BE2C (cell line): ENCODE measurements around the gene TMEM63B.

Experiments used
- DNase-seq: peaks from one replicate; pipeline ENCODE4 v3.0.0-alpha.2; 2020
- H3K27me3 ChIP-seq: fragments of 250-450 bp; sonication (Bioruptor Pico); 2 replicates; pipeline ENCODE4 v1.5.1; 2020; ENCODE audit warnings: mild to moderate bottlenecking
- H3K36me3 ChIP-seq: fragments of 250-450 bp; sonication (Bioruptor Pico); 2 replicates; pipeline ENCODE4 v1.5.1; 2020; ENCODE audit warnings: mild to moderate bottlenecking
- H3K4me1 ChIP-seq: fragments of 250-450 bp; sonication (Bioruptor Pico); 2 replicates; pipeline ENCODE4 v1.5.1; 2020
- H3K4me3 ChIP-seq: 2 replicates; pipeline ENCODE4 v1.5.1; 2011; ENCODE audit warnings: low read depth, low read length
- H3K9me3 ChIP-seq: fragments of 250-450 bp; sonication (Bioruptor Pico); 2 replicates; pipeline ENCODE4 v1.5.1; 2020
- TF ChIP-seq, protein P1 (sequence below): IDR thresholded peaks from 2 replicates; pipeline ENCODE4 v1.5.1; 2012; ENCODE audit warnings: mild to moderate bottlenecking, low read depth, low read length

TMEM63B gene

DNA sequence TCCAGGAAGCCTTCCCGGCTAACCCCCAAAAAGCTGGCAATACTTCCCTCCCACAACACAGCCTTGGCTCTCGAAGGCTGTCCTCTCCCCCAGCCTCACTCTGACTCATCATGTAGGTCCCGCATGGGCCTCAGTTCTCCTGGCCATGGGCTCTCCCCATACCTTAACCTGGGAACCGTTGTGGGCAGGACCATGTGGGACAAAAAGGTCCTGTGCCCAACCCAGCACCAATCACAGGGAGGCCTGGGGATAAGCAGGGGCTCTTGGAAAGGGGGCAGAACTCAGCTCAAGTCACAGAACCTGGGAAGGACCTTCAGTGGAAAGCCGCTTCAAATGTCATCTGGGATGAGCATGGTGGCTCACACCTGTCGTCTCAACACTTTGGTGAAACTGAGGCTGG lies 45.6 kb upstream of the TMEM63B start:
- Histone ChIP-seq H3K4me3 (no peak overlapping the region), H3K27me3 (no peaks in the 10 kb centered on the region), H3K36me3 (no peaks in the 10 kb centered on the region), H3K4me1 (peaks cover 31% of the 10 kb centered on the region), H3K9me3 (no peaks in the 10 kb centered on the region)
- TF ChIP-seq, protein P1, sequence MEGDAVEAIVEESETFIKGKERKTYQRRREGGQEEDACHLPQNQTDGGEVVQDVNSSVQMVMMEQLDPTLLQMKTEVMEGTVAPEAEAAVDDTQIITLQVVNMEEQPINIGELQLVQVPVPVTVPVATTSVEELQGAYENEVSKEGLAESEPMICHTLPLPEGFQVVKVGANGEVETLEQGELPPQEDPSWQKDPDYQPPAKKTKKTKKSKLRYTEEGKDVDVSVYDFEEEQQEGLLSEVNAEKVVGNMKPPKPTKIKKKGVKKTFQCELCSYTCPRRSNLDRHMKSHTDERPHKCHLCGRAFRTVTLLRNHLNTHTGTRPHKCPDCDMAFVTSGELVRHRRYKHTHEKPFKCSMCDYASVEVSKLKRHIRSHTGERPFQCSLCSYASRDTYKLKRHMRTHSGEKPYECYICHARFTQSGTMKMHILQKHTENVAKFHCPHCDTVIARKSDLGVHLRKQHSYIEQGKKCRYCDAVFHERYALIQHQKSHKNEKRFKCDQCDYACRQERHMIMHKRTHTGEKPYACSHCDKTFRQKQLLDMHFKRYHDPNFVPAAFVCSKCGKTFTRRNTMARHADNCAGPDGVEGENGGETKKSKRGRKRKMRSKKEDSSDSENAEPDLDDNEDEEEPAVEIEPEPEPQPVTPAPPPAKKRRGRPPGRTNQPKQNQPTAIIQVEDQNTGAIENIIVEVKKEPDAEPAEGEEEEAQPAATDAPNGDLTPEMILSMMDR, result no peak
- no peak for DNase-seq

DNA sequence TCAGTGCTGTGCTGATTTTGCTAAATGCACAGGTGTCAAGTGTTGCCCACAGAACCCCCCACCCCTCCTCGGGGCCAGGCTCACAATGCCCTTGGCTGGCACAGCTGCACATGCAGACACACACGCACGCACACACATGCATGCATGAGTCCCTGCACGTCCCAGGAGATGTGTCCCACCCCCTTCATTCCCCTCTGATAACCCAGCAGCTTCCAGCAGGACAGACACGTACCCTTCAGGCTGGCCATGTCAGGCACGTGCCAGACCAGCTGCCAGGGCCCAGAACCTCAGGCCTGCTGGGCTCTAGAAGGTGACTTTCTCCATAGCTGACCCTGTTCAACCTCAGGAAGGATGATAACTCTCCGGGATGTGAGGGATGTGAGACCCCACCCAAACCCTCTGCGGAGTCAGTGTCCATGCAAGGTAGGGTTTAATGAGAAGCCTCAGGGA lies 44.5 kb upstream of the TMEM63B start:
- peak; percentile 76 for DNase-seq
- Histone ChIP-seq H3K9me3 (no peaks in the 10 kb centered on the region), H3K27me3 (no peaks in the 10 kb centered on the region), H3K4me1 (peaks cover 36% of the 10 kb centered on the region), H3K36me3 (no peaks in the 10 kb centered on the region), H3K4me3 (peak overlapping the region; percentile 21)
- TF ChIP-seq, protein P1, result no peak

DNA sequence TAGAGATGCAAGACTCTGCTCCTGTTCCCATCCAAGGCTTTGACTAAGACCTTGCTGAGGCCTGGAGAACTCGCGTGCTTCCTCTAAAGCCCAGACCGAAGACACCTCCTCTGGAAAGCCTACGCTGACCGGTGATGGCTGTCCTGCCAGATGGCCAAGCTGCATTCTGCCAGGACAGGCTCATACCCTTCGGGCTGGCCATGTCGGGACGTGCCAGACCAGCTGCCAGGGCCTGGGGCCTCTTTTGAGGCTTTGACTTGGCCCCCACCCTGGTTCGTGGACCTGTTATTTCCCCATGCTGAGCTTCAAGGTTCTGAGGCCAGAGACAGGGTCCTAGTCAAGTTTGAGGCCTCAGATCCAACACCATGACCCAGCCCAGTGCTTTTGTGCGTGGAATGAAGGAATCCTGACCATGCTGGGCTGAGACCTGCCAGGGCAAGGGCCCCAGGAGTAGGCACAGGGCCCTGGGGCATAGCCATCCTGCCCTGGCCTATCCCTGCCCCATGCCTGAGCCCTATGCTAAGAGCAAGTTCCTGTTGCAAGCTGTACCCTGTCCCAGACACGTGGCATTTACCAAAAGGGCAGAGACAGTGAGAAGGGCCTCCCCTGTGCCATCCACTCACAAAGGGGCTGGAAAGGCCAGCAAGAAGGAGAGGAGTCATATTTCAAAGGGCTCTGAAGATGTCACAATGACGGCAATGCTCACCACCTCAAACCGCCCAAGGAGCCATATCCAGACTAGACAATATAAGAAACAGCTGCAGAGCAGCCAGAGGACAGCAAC lies 42.9 kb upstream of the TMEM63B start:
- TF ChIP-seq, protein P1, result no peak
- no peaks in the 10 kb centered on the region for H3K27me3 ChIP-seq
- no peaks in the 10 kb centered on the region for H3K9me3 ChIP-seq
- 0 out of 2 replicates have a peak overlapping the region, but pooled peaks have one; percentile 8 for H3K4me3 ChIP-seq
- H3K4me1 ChIP-seq, result peaks cover 30% of the 10 kb centered on the region
- no peaks in the 10 kb centered on the region; the same call in 1 of the 2 replicates for H3K36me3 ChIP-seq
- DNase-seq, result no peak

DNA sequence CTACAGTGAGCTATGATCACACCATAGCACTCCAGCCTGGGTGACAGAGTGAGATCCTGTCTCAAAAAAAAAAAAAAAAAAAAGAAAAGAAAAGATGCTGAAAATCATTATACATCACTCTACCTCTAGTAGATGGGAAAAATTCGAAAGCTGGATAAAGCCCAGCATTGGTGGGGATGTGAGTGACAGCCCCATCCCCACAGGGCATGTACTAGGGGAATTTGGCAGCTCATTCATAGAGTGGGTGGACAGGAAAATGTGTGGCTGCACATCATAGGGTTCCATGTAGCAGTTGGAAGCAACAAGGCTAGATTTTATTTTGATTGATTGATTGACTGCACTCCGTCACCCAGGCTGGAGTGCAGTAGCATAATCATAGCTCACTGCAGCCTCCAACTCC lies 42.1 kb upstream of the TMEM63B start:
- no peak for DNase-seq
- TF ChIP-seq, protein P1, result no peak
- H3K4me3 ChIP-seq, result no peak overlapping the region
- H3K36me3 ChIP-seq, result no peaks in the 10 kb centered on the region; the same call in 1 of the 2 replicates
- H3K4me1 ChIP-seq, result peaks cover 29% of the 10 kb centered on the region
- H3K27me3 ChIP-seq, result no peaks in the 10 kb centered on the region
- no peaks in the 10 kb centered on the region for H3K9me3 ChIP-seq

DNA sequence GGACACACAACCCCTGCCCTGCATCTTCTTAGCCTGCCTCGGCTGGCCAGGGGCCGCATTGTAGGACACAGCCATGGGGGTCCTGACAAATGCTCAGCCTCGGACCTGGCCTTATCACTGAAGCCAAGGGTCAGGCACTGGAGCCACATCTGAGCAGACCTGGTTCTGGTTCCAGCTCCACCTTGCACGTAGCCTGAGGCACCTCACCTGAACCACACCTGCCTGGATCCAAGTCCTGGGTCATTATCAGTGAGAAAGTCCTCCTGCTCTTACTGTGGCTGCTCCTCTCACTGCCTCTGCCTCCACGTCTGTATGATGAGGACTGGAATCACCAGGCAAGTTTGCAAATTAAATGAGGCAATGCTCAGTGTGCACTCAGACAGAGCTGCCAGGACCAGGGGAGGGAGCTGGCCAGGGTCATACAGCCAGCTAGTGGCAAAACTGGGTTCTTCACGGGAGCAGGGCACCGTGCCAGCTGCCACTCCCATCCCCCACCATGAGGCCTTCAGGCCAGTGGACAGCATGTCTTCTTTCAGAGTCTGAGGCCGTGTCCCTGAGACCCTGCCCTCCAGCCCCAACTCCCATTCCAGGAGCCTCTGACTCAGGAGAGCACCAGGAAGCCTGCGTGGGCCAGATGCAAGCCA lies 40.3 kb upstream of the TMEM63B start:
- H3K9me3 ChIP-seq, result no peaks in the 10 kb centered on the region
- no peaks in the 10 kb centered on the region for H3K27me3 ChIP-seq
- TF ChIP-seq, protein P1, result 0 out of 2 replicates have a peak, but pooled peaks have one; percentile 4
- peak; percentile 68 for DNase-seq
- H3K36me3 ChIP-seq, result peaks cover 3% of the 10 kb centered on the region; the same call in 1 of the 2 replicates
- H3K4me1 ChIP-seq, result peaks cover 22% of the 10 kb centered on the region
- no peak overlapping the region for H3K4me3 ChIP-seq

DNA sequence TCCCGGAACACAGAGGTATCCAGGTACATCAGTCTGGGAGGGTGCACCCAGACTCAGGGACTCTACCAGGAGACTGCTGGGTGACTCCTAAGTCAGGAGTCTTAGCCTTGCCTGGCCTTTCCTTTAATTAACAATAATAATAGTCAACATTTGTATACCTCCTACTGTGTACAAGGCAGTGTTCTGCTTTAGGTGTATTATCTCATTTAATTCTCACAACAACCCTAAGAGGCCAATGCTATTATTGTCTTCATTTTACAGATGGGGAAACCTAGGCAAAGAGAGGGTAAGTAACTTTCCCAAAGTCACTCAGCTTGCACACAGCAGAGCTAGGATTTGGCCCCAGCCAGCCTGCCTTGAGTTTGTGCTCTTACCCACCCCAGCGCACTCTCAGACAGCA lies 39.7 kb upstream of the TMEM63B start:
- no peak for DNase-seq
- Histone ChIP-seq H3K4me3 (no peak overlapping the region), H3K36me3 (peaks cover 7% of the 10 kb centered on the region; the same call in 1 of the 2 replicates), H3K27me3 (no peaks in the 10 kb centered on the region), H3K9me3 (no peaks in the 10 kb centered on the region), H3K4me1 (peaks cover 19% of the 10 kb centered on the region)
- TF ChIP-seq, protein P1, result no peak
